H1 (cell line): ENCODE measurements around the gene BOLA1. TPM values are rescaled to one million over a fixed set of nuclear protein-coding genes. Genes with fewer than 3 reads are reported as not detected.
A peak's percentile ranks its signal among the peaks of the same experiment; 100 is the strongest.

Experiments
- BACH1 ChIP-seq: IDR thresholded peaks from 2 replicates; pipeline ENCODE4 v1.6.1; 2012; ENCODE audit warnings: low read length, improper control_type of control experiment
- BRCA1 ChIP-seq: IDR thresholded peaks from 2 replicates; pipeline ENCODE4 v1.6.1; 2012; ENCODE audit warnings: low read depth, low read length, improper control_type of control experiment
- FOSL1 ChIP-seq: IDR thresholded peaks from 2 replicates; pipeline ENCODE4 v1.6.1; 2011; ENCODE audit warnings: mild to moderate bottlenecking, low read depth, low read length, moderate library complexity; ENCODE audit not compliant: insufficient read depth
- HDAC2 ChIP-seq, 2 experiments: fragments of 300-600 bp in 1 of 2; sonication (generic) in 1 of 2; IDR thresholded peaks; 2 replicates each; pipeline ENCODE4 v1.6.1; 2011 to 2012; ENCODE audit warnings: low read depth in 2 of 2, low read length in 2 of 2, mild to moderate bottlenecking in 2 of 2, moderate library complexity in 2 of 2, borderline replicate concordance in 1 of 2, inconsistent platforms in 1 of 2
- HDAC6 ChIP-seq: IDR thresholded peaks from one replicate; pipeline ENCODE4 v1.7.1; 2012; ENCODE audit warnings: low read depth, mild to moderate bottlenecking, inconsistent platforms, low read length, moderate library complexity
- JUN ChIP-seq: IDR thresholded peaks from 2 replicates; pipeline ENCODE4 v1.6.1; 2011; ENCODE audit warnings: low read depth, mild to moderate bottlenecking, improper control_type of control experiment, low read length
- KDM4A ChIP-seq: IDR thresholded peaks from one replicate; pipeline ENCODE4 v1.7.1; 2012; ENCODE audit warnings: low read depth, mild to moderate bottlenecking, moderate library complexity, low read length, inconsistent platforms; ENCODE audit not compliant: severe bottlenecking
- NRF1 ChIP-seq: IDR thresholded peaks from 2 replicates; pipeline ENCODE4 v1.6.1; 2011; ENCODE audit warnings: mild to moderate bottlenecking, low read depth, low read length, improper control_type of control experiment
- POLR2AphosphoS5 ChIP-seq: IDR thresholded peaks from 2 replicates; pipeline ENCODE4 v1.6.1; 2011; ENCODE audit warnings: low read depth, low read length
- POU5F1 ChIP-seq: IDR thresholded peaks from 2 replicates; pipeline ENCODE4 v1.6.1; 2011; ENCODE audit warnings: low read depth, mild to moderate bottlenecking, low read length, moderate library complexity
- RNF2 ChIP-seq: fragments of 200-900, 300-1000 bp; sonication (generic); IDR thresholded peaks from 2 replicates; pipeline ENCODE4 v1.7.1; 2016; ENCODE audit warnings: borderline replicate concordance, low read depth, mild to moderate bottlenecking, antibody characterized with exemption, low read length; ENCODE audit not compliant: poor library complexity, severe bottlenecking; ENCODE audit errors: missing control alignments
- SP2 ChIP-seq: IDR thresholded peaks from 2 replicates; pipeline ENCODE4 v1.6.1; 2012; ENCODE audit warnings: mild to moderate bottlenecking, low read length, inconsistent platforms
- SRF ChIP-seq: IDR thresholded peaks from 2 replicates; pipeline ENCODE4 v1.6.1; 2011; ENCODE audit warnings: mild to moderate bottlenecking, low read depth, low read length, moderate library complexity
- TAF7 ChIP-seq: optimal IDR thresholded peaks from 2 replicates; pipeline ENCODE3; 2011; ENCODE audit warnings: low read depth, mild to moderate bottlenecking, inconsistent platforms, low read length, moderate library complexity, borderline replicate concordance
- TBP ChIP-seq: IDR thresholded peaks from 2 replicates; pipeline ENCODE4 v1.6.1; 2011; ENCODE audit warnings: low read depth, low read length, improper control_type of control experiment
- ZNF274 ChIP-seq: IDR thresholded peaks from 2 replicates; pipeline ENCODE4 v1.7.0; 2012; ENCODE audit warnings: low read length, borderline replicate concordance; ENCODE audit errors: extremely low read depth
- polyA plus RNA-seq, 7 experiments: library from polyadenylated mRNA; depleted of rRNA in 3 of 7; stranded (reverse) in 5 of 7; unstranded in 2 of 7; fragments of >200 nt in 5 of 7; fragments of 200-250 nt in 2 of 7; gene quantifications; 1 replicate in 5 of 7; 2 replicates in 1 of 7; 4 replicates in 1 of 7; pipeline versions ENCODE4 v1.2.1 to v1.2.3, GENCODE V29; 2011 to 2013; ENCODE audit warnings: missing spikeins in 2 of 7, mixed read lengths in 2 of 7
- total RNA-seq: library from RNA; stranded (reverse); fragmentation: NEBNext Ultra II Directional; extraction: Animal tissue kit (Norgen Biotek cat#: 25700); gene quantifications from 2 replicates; pipeline ENCODE4 v1.2.1, GENCODE V29; 2021
- TF ChIP-seq, protein P1 (sequence below): IDR thresholded peaks from 2 replicates; pipeline ENCODE4 v1.6.1; 2012; ENCODE audit warnings: inconsistent platforms
- TF ChIP-seq, protein P2 (sequence below): IDR thresholded peaks from 2 replicates; pipeline ENCODE4 v1.6.1; 2012; ENCODE audit warnings: inconsistent platforms
- TF ChIP-seq, protein P3 (sequence below), 3 experiments: IDR thresholded peaks; 1 replicate in 2 of 3; 2 replicates in 1 of 3; pipeline versions ENCODE4 v1.5.1 to v1.6.1; 2011; ENCODE audit warnings: low read length in 3 of 3, mild to moderate bottlenecking in 3 of 3, inconsistent platforms in 2 of 3, low read depth in 1 of 3, moderate library complexity in 1 of 3; ENCODE audit not compliant: insufficient read depth in 1 of 3; ENCODE audit errors: control extremely low read depth in 1 of 3

Gene BOLA1
- total and polyA plus RNA-seq, 2 of the 8 experiments (the other 6 are each of a cell fraction or from before 2014, with no cell fraction given) = 8.1 to 15.4 TPM

DNA sequence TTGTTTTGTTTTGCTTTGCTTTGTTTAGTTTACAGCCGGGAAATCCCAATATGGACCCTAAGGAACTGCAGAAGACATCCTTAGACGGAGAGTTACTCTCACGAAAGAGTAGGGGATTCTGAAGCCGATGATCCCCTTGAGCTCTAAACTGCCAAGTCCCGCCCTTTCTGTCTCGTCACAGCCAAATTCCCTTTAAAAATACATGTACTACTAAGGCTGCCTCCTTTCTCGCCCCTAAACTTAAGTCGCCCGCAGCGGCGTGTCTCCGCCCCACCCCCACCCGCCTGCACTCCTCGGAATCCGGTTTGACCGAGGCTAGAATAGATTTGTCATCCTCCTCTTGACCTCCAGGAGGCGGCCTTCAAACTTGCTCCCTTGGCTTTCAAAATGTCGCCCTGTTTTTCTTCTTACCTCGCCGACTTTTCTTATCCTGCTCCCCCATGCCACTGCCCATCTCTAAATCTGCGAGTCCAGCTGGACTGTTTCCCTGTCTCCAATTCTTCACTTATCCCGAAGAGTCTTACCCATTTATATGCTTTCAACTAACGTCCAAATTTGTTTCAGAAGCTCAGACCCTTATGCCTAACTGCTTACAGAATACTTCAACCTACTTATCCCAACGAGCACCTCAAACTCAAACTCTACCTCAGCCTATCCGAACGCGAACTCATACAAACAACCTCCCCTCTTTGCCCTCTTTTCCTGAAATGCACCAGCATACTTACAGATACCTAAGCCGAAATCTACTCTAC lies 10.9 kb upstream of the BOLA1 start (continued):
- TF ChIP-seq FOSL1 = no peak
- no peak for TF ChIP-seq TBP
- TF ChIP-seq HDAC6 = no peak
- no peak for TF ChIP-seq BACH1
- TF ChIP-seq, protein P1, sequence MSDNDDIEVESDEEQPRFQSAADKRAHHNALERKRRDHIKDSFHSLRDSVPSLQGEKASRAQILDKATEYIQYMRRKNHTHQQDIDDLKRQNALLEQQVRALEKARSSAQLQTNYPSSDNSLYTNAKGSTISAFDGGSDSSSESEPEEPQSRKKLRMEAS = 0 out of 2 replicates have a peak, but pooled peaks have one; percentile 38
- TF ChIP-seq BRCA1 = no peak
- no peak for TF ChIP-seq RNF2
- TF ChIP-seq HDAC2 (IDR thresholded peaks at IDR 0.05; ENCODE audit: borderline replicate concordance in 1 of 2, low read depth in 2 of 2, low read length in 2 of 2) = no peak
- peak; percentile 96 for TF ChIP-seq POLR2AphosphoS5
- TF ChIP-seq, protein P2, sequence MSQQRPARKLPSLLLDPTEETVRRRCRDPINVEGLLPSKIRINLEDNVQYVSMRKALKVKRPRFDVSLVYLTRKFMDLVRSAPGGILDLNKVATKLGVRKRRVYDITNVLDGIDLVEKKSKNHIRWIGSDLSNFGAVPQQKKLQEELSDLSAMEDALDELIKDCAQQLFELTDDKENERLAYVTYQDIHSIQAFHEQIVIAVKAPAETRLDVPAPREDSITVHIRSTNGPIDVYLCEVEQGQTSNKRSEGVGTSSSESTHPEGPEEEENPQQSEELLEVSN = no peak
- no peak for TF ChIP-seq JUN
- peak; percentile 15 for TF ChIP-seq TAF7
- TF ChIP-seq KDM4A = no peak
- TF ChIP-seq NRF1 = no peak
- no peak for TF ChIP-seq SP2
- TF ChIP-seq POU5F1 = no peak
- TF ChIP-seq SRF = no peak
- no peak for TF ChIP-seq ZNF274
- TF ChIP-seq, protein P3, sequence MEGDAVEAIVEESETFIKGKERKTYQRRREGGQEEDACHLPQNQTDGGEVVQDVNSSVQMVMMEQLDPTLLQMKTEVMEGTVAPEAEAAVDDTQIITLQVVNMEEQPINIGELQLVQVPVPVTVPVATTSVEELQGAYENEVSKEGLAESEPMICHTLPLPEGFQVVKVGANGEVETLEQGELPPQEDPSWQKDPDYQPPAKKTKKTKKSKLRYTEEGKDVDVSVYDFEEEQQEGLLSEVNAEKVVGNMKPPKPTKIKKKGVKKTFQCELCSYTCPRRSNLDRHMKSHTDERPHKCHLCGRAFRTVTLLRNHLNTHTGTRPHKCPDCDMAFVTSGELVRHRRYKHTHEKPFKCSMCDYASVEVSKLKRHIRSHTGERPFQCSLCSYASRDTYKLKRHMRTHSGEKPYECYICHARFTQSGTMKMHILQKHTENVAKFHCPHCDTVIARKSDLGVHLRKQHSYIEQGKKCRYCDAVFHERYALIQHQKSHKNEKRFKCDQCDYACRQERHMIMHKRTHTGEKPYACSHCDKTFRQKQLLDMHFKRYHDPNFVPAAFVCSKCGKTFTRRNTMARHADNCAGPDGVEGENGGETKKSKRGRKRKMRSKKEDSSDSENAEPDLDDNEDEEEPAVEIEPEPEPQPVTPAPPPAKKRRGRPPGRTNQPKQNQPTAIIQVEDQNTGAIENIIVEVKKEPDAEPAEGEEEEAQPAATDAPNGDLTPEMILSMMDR (IDR thresholded peaks at IDR 0.05; ENCODE audit: control extremely low read depth in 1 of 3, insufficient read depth in 1 of 3, low read depth in 1 of 3, low read length in 3 of 3) = peak; percentile 48 to 65 (median 61)
